Mesendoderm (in vitro differentiated cells): Measurements from ENCODE around the gene PPM1E.

Experiments
- DNase-seq: peaks from one replicate; pipeline ENCODE4 v3.0.0; 2013
- H2AK5ac ChIP-seq: 2 replicates; pipeline ENCODE4 v1.6.1; 2013; ENCODE audit warnings: low read length, inconsistent platforms
- H2BK120ac ChIP-seq: 2 replicates; pipeline ENCODE4 v1.6.1; 2013; ENCODE audit warnings: low read depth, mild to moderate bottlenecking, low read length, moderate library complexity, mixed read lengths
- H2BK15ac ChIP-seq: replicated peaks from 2 replicates; pipeline ENCODE4 v1.6.1; 2013; ENCODE audit warnings: low read depth, mild to moderate bottlenecking, moderate library complexity
- H2BK5ac ChIP-seq: 2 replicates; pipeline ENCODE4 v1.6.1; 2013; ENCODE audit warnings: low read length, inconsistent platforms
- H3K18ac ChIP-seq: 2 replicates; pipeline ENCODE4 v1.6.1; 2013; ENCODE audit warnings: mild to moderate bottlenecking, low read length, mixed read lengths
- H3K23ac ChIP-seq: one replicate; pipeline ENCODE4 v1.6.1; 2013; ENCODE audit warnings: low read length
- H3K27ac ChIP-seq: 2 replicates; pipeline ENCODE4 v1.5.1; 2013; ENCODE audit warnings: low read depth, mild to moderate bottlenecking, inconsistent platforms, low read length, moderate library complexity
- H3K27me3 ChIP-seq: 2 replicates; pipeline ENCODE4 v1.6.1; 2013; ENCODE audit warnings: low read length, control low read depth, mild to moderate bottlenecking, inconsistent platforms; ENCODE audit not compliant: insufficient read depth, poor library complexity
- H3K36me3 ChIP-seq: 2 replicates; pipeline ENCODE4 v1.6.1; 2013; ENCODE audit warnings: low read length, inconsistent platforms; ENCODE audit not compliant: control insufficient read depth, insufficient read depth
- H3K4ac ChIP-seq: one replicate; pipeline ENCODE4 v1.6.1; 2013; ENCODE audit warnings: low read depth, mild to moderate bottlenecking, low read length, moderate library complexity
- H3K4me1 ChIP-seq: 2 replicates; pipeline ENCODE4 v1.6.1; 2013; ENCODE audit warnings: low read depth, low read length, inconsistent platforms; ENCODE audit not compliant: control insufficient read depth
- H3K4me2 ChIP-seq: 2 replicates; pipeline ENCODE4 v1.6.1; 2013; ENCODE audit warnings: low read length
- H3K4me3 ChIP-seq: 2 replicates; pipeline ENCODE4 v1.5.1; 2013; ENCODE audit warnings: mild to moderate bottlenecking, low read length
- H3K56ac ChIP-seq: one replicate; pipeline ENCODE4 v1.6.1; 2013; ENCODE audit warnings: low read length
- H3K79me1 ChIP-seq: 2 replicates; pipeline ENCODE4 v1.6.1; 2013; ENCODE audit warnings: low read length, inconsistent platforms
- H3K79me2 ChIP-seq: 2 replicates; pipeline ENCODE4 v1.6.1; 2013; ENCODE audit warnings: mild to moderate bottlenecking, low read length; ENCODE audit not compliant: control insufficient read depth, insufficient read depth
- H3K9ac ChIP-seq: 2 replicates; pipeline ENCODE4 v1.6.1; 2013; ENCODE audit warnings: low read length, inconsistent platforms
- H4K5ac ChIP-seq: one replicate; pipeline ENCODE4 v1.6.1; 2013; ENCODE audit warnings: low read length
- H4K8ac ChIP-seq: one replicate; pipeline ENCODE4 v1.6.1; 2013; ENCODE audit warnings: low read depth, mild to moderate bottlenecking, control low read depth, low read length, moderate library complexity
- WGBS: extraction: QIAGEN DNeasy Blood & Tissue Kit; methylation state at CpG from one replicate; pipeline ENCODE4 v1.1.7; 2013; ENCODE audit warnings: low lambda C conversion rate, missing lambda C conversion rate; ENCODE audit not compliant: insufficient coverage; ENCODE audit errors: extremely low coverage; 5-methylcytosine and 5-hydroxymethylcytosine counted together

The PPM1E gene

DNA sequence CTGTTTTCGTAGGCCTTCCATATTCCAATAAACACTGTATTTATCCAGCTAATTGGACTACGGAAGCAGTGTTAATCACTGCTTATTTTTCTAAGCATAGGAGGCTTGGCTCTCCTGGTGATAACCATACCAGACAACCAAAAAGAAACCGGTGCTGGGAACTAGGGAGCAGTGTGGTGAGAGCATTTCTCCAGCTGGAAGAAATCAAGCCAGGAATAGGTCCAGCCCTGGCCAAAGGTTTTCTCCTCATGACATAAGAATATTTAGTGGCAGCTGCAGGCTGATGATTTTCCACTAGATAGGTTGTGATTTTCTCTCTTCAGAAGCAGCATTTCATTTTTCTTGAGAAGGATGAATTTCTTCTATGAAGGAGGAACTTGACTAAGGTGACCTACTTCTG is 209.6 kb downstream of the PPM1E start:
- Histone ChIP-seq H3K27ac (no peak overlapping the region), H3K4me2 (no peak overlapping the region)

DNA sequence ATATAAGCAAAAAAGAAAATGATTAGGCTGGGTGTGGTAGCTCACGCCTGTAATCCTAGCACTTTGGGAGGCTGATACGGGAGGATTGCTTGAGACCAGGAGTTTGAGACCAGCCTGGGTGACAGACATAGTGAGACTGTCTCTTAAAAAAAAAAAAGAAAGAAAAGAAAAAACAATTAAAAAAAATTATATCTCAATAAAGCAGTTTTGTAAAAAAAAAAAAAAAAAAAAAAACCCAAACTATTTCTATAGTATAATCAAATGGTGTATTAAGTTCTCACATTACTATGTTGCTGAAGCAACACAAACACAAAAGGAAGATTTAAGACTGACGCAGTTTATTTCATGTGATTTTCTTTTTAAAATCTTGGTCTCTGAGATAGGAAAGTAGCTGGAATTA is 210.6 kb downstream of the PPM1E start:
- no peaks in the 10 kb centered on the region for H3K79me2 ChIP-seq
- H2BK15ac ChIP-seq: no peak overlapping the region
- no peak overlapping the region for H3K4me3 ChIP-seq
- no peak overlapping the region for H2BK5ac ChIP-seq
- H3K27me3 ChIP-seq: no peaks in the 10 kb centered on the region
- no peak overlapping the region for H2BK120ac ChIP-seq
- H3K4me1 ChIP-seq: no peaks in the 10 kb centered on the region
- H3K56ac ChIP-seq: no peak overlapping the region
- no peak overlapping the region for H3K23ac ChIP-seq
- no peak overlapping the region for H3K27ac ChIP-seq
- no peak for DNase-seq
- H2AK5ac ChIP-seq: no peak overlapping the region
- H4K8ac ChIP-seq: no peak overlapping the region
- H3K36me3 ChIP-seq: no peaks in the 10 kb centered on the region
- H3K79me1 ChIP-seq: no peaks in the 10 kb centered on the region
- no peak overlapping the region for H3K4ac ChIP-seq
- H3K9ac ChIP-seq: no peak overlapping the region
- H4K5ac ChIP-seq: no peak overlapping the region
- WGBS: no CpG with 5 or more reads among the region's 3 CpGs
- H3K18ac ChIP-seq: no peak overlapping the region
- H3K4me2 ChIP-seq: no peak overlapping the region

More for the DNA sequence above, 209.6 kb downstream of the PPM1E start:
- Histone ChIP-seq H3K56ac (no peak overlapping the region), H3K27me3 (no peaks in the 10 kb centered on the region), H3K4me1 (no peaks in the 10 kb centered on the region), H2BK5ac (no peak overlapping the region), H4K8ac (no peak overlapping the region), H3K9ac (no peak overlapping the region), H3K4ac (no peak overlapping the region), H3K79me1 (no peaks in the 10 kb centered on the region), H2BK15ac (no peak overlapping the region), H2AK5ac (no peak overlapping the region), H2BK120ac (no peak overlapping the region), H3K36me3 (no peaks in the 10 kb centered on the region), H4K5ac (no peak overlapping the region), H3K79me2 (no peaks in the 10 kb centered on the region), H3K18ac (no peak overlapping the region), H3K23ac (no peak overlapping the region), H3K4me3 (no peak overlapping the region)
- WGBS: no CpG with 5 or more reads among the region's 3 CpGs
- no peak for DNase-seq

- Histone ChIP-seq H3K79me1 (no peaks in the 10 kb centered on the region), H2BK15ac (no peak overlapping the region), H3K4me2 (no peak overlapping the region), H4K5ac (no peak overlapping the region), H3K9ac (no peak overlapping the region), H3K27ac (no peak overlapping the region), H3K18ac (no peak overlapping the region), H3K4ac (no peak overlapping the region), H2BK120ac (no peak overlapping the region), H3K4me1 (no peaks in the 10 kb centered on the region), H3K23ac (no peak overlapping the region), H3K4me3 (no peak overlapping the region), H3K36me3 (no peaks in the 10 kb centered on the region), H2AK5ac (no peak overlapping the region), H2BK5ac (no peak overlapping the region), H3K56ac (no peak overlapping the region), H4K8ac (no peak overlapping the region), H3K79me2 (no peaks in the 10 kb centered on the region), H3K27me3 (no peaks in the 10 kb centered on the region)
- DNase-seq: no peak
- WGBS: no CpG with 5 or more reads among the region's 4 CpGs
Observed at GRCh38 chr17:58968426-58969061, 212.9 kb downstream of the PPM1E start.

DNA sequence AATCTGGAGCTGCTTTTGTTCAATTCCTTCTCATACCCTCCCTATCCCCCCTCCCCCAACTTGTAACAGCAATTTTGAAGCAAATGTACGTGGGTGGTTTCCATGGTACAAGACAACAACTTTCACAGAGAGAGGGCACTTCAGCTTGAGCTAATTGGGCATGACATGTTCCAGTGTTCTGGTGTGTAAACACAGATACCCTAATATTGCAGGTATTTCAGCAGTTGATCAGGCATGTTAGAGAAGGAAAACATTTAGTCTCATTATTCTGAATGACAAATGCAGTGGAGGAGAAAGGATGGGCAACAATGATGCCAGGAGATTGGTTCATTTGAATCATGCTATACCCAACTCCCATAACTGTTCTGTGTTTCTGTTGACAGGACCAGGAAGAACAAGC is 213.5 kb downstream of the PPM1E start:
- no peaks in the 10 kb centered on the region for H3K36me3 ChIP-seq

DNA sequence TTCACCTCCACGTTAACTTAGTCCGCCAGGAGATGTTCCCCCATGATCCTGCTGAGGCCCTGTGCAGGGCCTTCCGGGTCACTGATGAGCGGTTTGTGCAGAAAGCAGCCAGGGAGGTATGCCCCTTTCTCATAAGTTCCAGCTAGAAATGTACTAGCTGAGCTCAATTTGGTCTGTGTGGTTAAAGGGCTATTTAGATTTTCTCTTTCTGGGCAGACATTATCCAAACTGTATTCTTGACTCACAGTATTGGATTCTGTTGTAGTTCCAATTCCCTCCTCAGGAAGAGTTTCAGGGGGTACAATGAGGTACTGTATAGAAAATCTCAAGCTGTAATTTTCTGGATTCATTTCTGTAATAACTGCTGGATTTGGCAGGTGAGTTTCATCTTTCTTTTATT is 214.0 kb downstream of the PPM1E start:
- no peak for DNase-seq
- no peaks in the 10 kb centered on the region for H3K4me1 ChIP-seq

More for the DNA sequence above, 213.5 kb downstream of the PPM1E start:
- Histone ChIP-seq H3K56ac (no peak overlapping the region), H4K8ac (no peak overlapping the region), H3K4me1 (no peaks in the 10 kb centered on the region), H4K5ac (no peak overlapping the region), H3K4me3 (no peak overlapping the region), H2BK120ac (no peak overlapping the region), H3K23ac (no peak overlapping the region), H3K9ac (no peak overlapping the region), H2BK15ac (no peak overlapping the region), H3K4ac (no peak overlapping the region), H3K79me1 (no peaks in the 10 kb centered on the region), H3K27ac (no peak overlapping the region), H2AK5ac (no peak overlapping the region), H3K4me2 (no peak overlapping the region), H2BK5ac (no peak overlapping the region), H3K79me2 (no peaks in the 10 kb centered on the region), H3K18ac (no peak overlapping the region), H3K27me3 (no peaks in the 10 kb centered on the region)
- no peak for DNase-seq
- no CpG with 5 or more reads among the region's 1 CpG for WGBS

More for the DNA sequence above, 214.0 kb downstream of the PPM1E start:
- no peak overlapping the region for H4K5ac ChIP-seq
- H3K18ac ChIP-seq: no peak overlapping the region
- H3K9ac ChIP-seq: no peak overlapping the region
- H3K4me2 ChIP-seq: no peak overlapping the region
- no peak overlapping the region for H2BK120ac ChIP-seq
- H3K36me3 ChIP-seq: no peaks in the 10 kb centered on the region
- H3K79me1 ChIP-seq: no peaks in the 10 kb centered on the region
- no peak overlapping the region for H3K4ac ChIP-seq
- H3K56ac ChIP-seq: no peak overlapping the region
- H3K79me2 ChIP-seq: no peaks in the 10 kb centered on the region
- H2BK5ac ChIP-seq: no peak overlapping the region
- no peak overlapping the region for H3K27ac ChIP-seq
- H2AK5ac ChIP-seq: no peak overlapping the region
- no peak overlapping the region for H3K23ac ChIP-seq
- H4K8ac ChIP-seq: no peak overlapping the region
- H2BK15ac ChIP-seq: no peak overlapping the region
- H3K27me3 ChIP-seq: no peaks in the 10 kb centered on the region
- WGBS: no CpG with 5 or more reads among the region's 4 CpGs
- no peak overlapping the region for H3K4me3 ChIP-seq
